Measurements from ENCODE around the gene PARD6G. TPM values are rescaled to one million over a fixed set of nuclear protein-coding genes. Genes with fewer than 3 reads are reported as not detected.

The PARD6G gene
- total and polyA plus RNA-seq, 2 experiments from 2014 or later: 0.22 to 0.53 TPM

- no peak overlapping the region for H2AFZ ChIP-seq
- H3K4me1 ChIP-seq (ENCODE audit: insufficient read depth): no peaks in the 10 kb centered on the region
- no peaks in the 10 kb centered on the region for H3K9me3 ChIP-seq (ENCODE audit: low read depth)
- no peak overlapping the region for H3K9ac ChIP-seq
- H4K20me1 ChIP-seq (ENCODE audit: insufficient read depth): no peaks in the 10 kb centered on the region
- H3K4me3 ChIP-seq: no peak overlapping the region
- H3K79me2 ChIP-seq (ENCODE audit: insufficient read depth): no peaks in the 10 kb centered on the region
- H3K36me3 ChIP-seq (ENCODE audit: low read depth): no peaks in the 10 kb centered on the region
- H3F3A ChIP-seq (ENCODE audit: insufficient read depth): no peaks in the 10 kb centered on the region
- no peak overlapping the region for H3K4me2 ChIP-seq (ENCODE audit: unreplicated experiment)
- no peak overlapping the region for H3K27ac ChIP-seq
- TF ChIP-seq EZH2 (IDR thresholded peaks at IDR 0.05; ENCODE audit: insufficient read depth, poor library complexity, severe bottlenecking) (no peak), EZH2phosphoT487 (IDR thresholded peaks at IDR 0.05; ENCODE audit: insufficient read depth, low read depth) (no peak)
- no peaks in the 10 kb centered on the region for H3K9me2 ChIP-seq (ENCODE audit: insufficient read depth)
- DNase-seq: no peak
- in situ Hi-C loops (cut with MboI): no loop called here
- WGBS, 2 experiments (ENCODE audit: low coverage in 1 of 2, low lambda C conversion rate in 2 of 2, missing lambda C conversion rate in 2 of 2): 87 to 89% methylated on average over 12 of the region's 12 CpGs
- H3K27me3 ChIP-seq (replicated peaks; ENCODE audit: insufficient read depth): no peaks in the 10 kb centered on the region
Observed at GRCh38 chr18:80185545-80185944, 61.8 kb downstream of the PARD6G start.

GRCh38 chr18:80184243-80184772 lies 63.0 kb downstream of the PARD6G start:
- Histone ChIP-seq H3K4me2 (ENCODE audit: unreplicated experiment) (no peak overlapping the region), H4K20me1 (ENCODE audit: insufficient read depth) (no peaks in the 10 kb centered on the region), H2AFZ (no peak overlapping the region), H3K4me3 (no peak overlapping the region), H3K9me2 (ENCODE audit: insufficient read depth) (no peaks in the 10 kb centered on the region), H3K79me2 (ENCODE audit: insufficient read depth) (no peaks in the 10 kb centered on the region), H3K9ac (no peak overlapping the region), H3K27ac (no peak overlapping the region), H3K36me3 (ENCODE audit: low read depth) (no peaks in the 10 kb centered on the region), H3K27me3 (replicated peaks; ENCODE audit: insufficient read depth) (no peaks in the 10 kb centered on the region), H3K4me1 (ENCODE audit: insufficient read depth) (no peaks in the 10 kb centered on the region), H3K9me3 (ENCODE audit: low read depth) (no peaks in the 10 kb centered on the region), H3F3A (ENCODE audit: insufficient read depth) (no peaks in the 10 kb centered on the region)
- DNase-seq: no peak
- no peak for TF ChIP-seq EZH2phosphoT487 (IDR thresholded peaks at IDR 0.05; ENCODE audit: insufficient read depth, low read depth)
- TF ChIP-seq EZH2 (IDR thresholded peaks at IDR 0.05; ENCODE audit: insufficient read depth, poor library complexity, severe bottlenecking): no peak
- in situ Hi-C loops (cut with MboI): no loop called here
- WGBS, 2 experiments (ENCODE audit: low coverage in 1 of 2, low lambda C conversion rate in 2 of 2, missing lambda C conversion rate in 2 of 2): 92% methylated on average over 26 of the region's 26 CpGs

GRCh38 chr18:80183273-80184050 lies 63.9 kb downstream of the PARD6G start:
- Histone ChIP-seq H3K79me2 (ENCODE audit: insufficient read depth) (no peaks in the 10 kb centered on the region), H3K36me3 (ENCODE audit: low read depth) (no peaks in the 10 kb centered on the region), H3K27ac (no peak overlapping the region), H3K4me1 (ENCODE audit: insufficient read depth) (no peaks in the 10 kb centered on the region), H3K9ac (no peak overlapping the region), H3K9me3 (ENCODE audit: low read depth) (no peaks in the 10 kb centered on the region), H3K4me3 (no peak overlapping the region), H2AFZ (no peak overlapping the region), H3K4me2 (ENCODE audit: unreplicated experiment) (no peak overlapping the region), H4K20me1 (ENCODE audit: insufficient read depth) (no peaks in the 10 kb centered on the region), H3K27me3 (replicated peaks; ENCODE audit: insufficient read depth) (no peaks in the 10 kb centered on the region), H3F3A (ENCODE audit: insufficient read depth) (no peaks in the 10 kb centered on the region), H3K9me2 (ENCODE audit: insufficient read depth) (no peaks in the 10 kb centered on the region)
- no peak for DNase-seq
- in situ Hi-C loops (cut with MboI): no loop called here
- WGBS, 2 experiments (ENCODE audit: low coverage in 1 of 2, low lambda C conversion rate in 2 of 2, missing lambda C conversion rate in 2 of 2): 73 to 74% methylated on average over 13 of the region's 13 CpGs
- no peak for TF ChIP-seq EZH2phosphoT487 (IDR thresholded peaks at IDR 0.05; ENCODE audit: insufficient read depth, low read depth)
- TF ChIP-seq EZH2 (IDR thresholded peaks at IDR 0.05; ENCODE audit: insufficient read depth, poor library complexity, severe bottlenecking): no peak

GRCh38 chr18:80182855-80183254 lies 64.5 kb downstream of the PARD6G start:
- Histone ChIP-seq H3K9me2 (ENCODE audit: insufficient read depth) (no peaks in the 10 kb centered on the region), H3K4me3 (no peak overlapping the region), H4K20me1 (ENCODE audit: insufficient read depth) (no peaks in the 10 kb centered on the region), H3K4me2 (ENCODE audit: unreplicated experiment) (no peak overlapping the region), H3K4me1 (ENCODE audit: insufficient read depth) (no peaks in the 10 kb centered on the region), H3K36me3 (ENCODE audit: low read depth) (no peaks in the 10 kb centered on the region), H3K9me3 (ENCODE audit: low read depth) (no peaks in the 10 kb centered on the region), H3K9ac (no peak overlapping the region), H2AFZ (no peak overlapping the region), H3K27ac (no peak overlapping the region), H3K27me3 (replicated peaks; ENCODE audit: insufficient read depth) (no peaks in the 10 kb centered on the region), H3K79me2 (ENCODE audit: insufficient read depth) (no peaks in the 10 kb centered on the region), H3F3A (ENCODE audit: insufficient read depth) (no peaks in the 10 kb centered on the region)
- in situ Hi-C loops (cut with MboI): no loop called here
- TF ChIP-seq EZH2phosphoT487 (IDR thresholded peaks at IDR 0.05; ENCODE audit: insufficient read depth, low read depth): no peak
- 69 to 73% methylated on average over 9 of the region's 9 CpGs for WGBS, 2 experiments (ENCODE audit: low coverage in 1 of 2, low lambda C conversion rate in 2 of 2, missing lambda C conversion rate in 2 of 2)
- DNase-seq: no peak

Data from GM23248 (cell line).